Measurements from ENCODE around the gene CDKN2C. TPM values are rescaled to one million over a fixed set of nuclear protein-coding genes. Genes with fewer than 3 reads are reported as not detected.

Gene CDKN2C
- total and polyA plus RNA-seq, 10 of the 15 experiments (the other 5 are each of a cell fraction or from before 2014, with no cell fraction given) = 3.3 to 11.7 (median 6.0) TPM

- ChIA-PET CTCF (interaction anchor here (1.0 kb wide), 2 partner anchors 8 to 15 kb away, joined by 3 to 8 read pairs; no protein-coding TSS in a partner anchor), POLR2A (interaction anchor here (0.6 kb wide), 1 partner anchor 303 kb away, joined by 6 read pairs; no protein-coding TSS in a partner anchor), RAD21 (ENCODE audit: unreplicated experiment) (no interaction called here), SMC1A (ENCODE audit: uncharacterized antibody, unreplicated experiment) (interaction anchor here (1.4 to 1.7 kb wide), 2 partner anchors 8 to 43 kb away, joined by 3 to 5 read pairs; no protein-coding TSS in a partner anchor)
- Histone ChIP-seq H3K9ac (ENCODE audit: control insufficient read depth, insufficient read depth, low read length) (no peak overlapping the region), H4K20me1 (ENCODE audit: control insufficient read depth, insufficient read depth) (no peaks in the 10 kb centered on the region), H3K27ac (ENCODE audit: control insufficient read depth, insufficient read depth) (no peak overlapping the region), H3K27me3 (replicated peaks in 1 of 2; ENCODE audit: control insufficient read depth in 2 of 2, insufficient read depth in 2 of 2, low read length in 1 of 2) (no peaks in the 10 kb centered on the region), H3K4me2 (ENCODE audit: control insufficient read depth, insufficient read depth) (no peak overlapping the region), H2AFZ (ENCODE audit: control insufficient read depth, low read depth, low read length) (no peak overlapping the region), H3K4me1 (ENCODE audit: control insufficient read depth, insufficient read depth, low read length) (peaks cover 3% of the 10 kb centered on the region), H3K79me2 (ENCODE audit: control insufficient read depth, insufficient read depth, low read length) (peaks cover 44% of the 10 kb centered on the region), H3K36me3 (ENCODE audit: control insufficient read depth in 2 of 2, insufficient read depth in 2 of 2, low read length in 1 of 2) (peaks cover 0 to 3% of the 10 kb centered on the region in 2 experiments; a peak in 1 of 4 replicates), H3K4me3 (no peak overlapping the region), H3K9me3 (replicated peaks; ENCODE audit: control insufficient read depth, insufficient read depth, low read length) (peaks cover 15% of the 10 kb centered on the region)
- no TSS peak for BruUV-seq (replicated peaks)
- FAIRE-seq (no peak), DNase-seq (ENCODE audit: low read depth, low spot score) (no peak), ATAC-seq (no peak)
- intact Hi-C loops (cut with micrococcal nuclease; ENCODE audit: unreplicated experiment) (no loop called here), in situ Hi-C loops (cut with MboI) (no loop called here)
- 98% methylated on average over 4 of the region's 4 CpGs for WGBS (ENCODE audit: insufficient coverage, insufficient replicate concordance, low lambda C conversion rate, missing lambda C conversion rate)
- no peak for TF ChIP-seq BHLHE40 (IDR thresholded peaks at IDR 0.05; ENCODE audit: borderline replicate concordance in 1 of 2, low read depth in 2 of 2, low read length in 1 of 2)
- TF ChIP-seq, protein P1, sequence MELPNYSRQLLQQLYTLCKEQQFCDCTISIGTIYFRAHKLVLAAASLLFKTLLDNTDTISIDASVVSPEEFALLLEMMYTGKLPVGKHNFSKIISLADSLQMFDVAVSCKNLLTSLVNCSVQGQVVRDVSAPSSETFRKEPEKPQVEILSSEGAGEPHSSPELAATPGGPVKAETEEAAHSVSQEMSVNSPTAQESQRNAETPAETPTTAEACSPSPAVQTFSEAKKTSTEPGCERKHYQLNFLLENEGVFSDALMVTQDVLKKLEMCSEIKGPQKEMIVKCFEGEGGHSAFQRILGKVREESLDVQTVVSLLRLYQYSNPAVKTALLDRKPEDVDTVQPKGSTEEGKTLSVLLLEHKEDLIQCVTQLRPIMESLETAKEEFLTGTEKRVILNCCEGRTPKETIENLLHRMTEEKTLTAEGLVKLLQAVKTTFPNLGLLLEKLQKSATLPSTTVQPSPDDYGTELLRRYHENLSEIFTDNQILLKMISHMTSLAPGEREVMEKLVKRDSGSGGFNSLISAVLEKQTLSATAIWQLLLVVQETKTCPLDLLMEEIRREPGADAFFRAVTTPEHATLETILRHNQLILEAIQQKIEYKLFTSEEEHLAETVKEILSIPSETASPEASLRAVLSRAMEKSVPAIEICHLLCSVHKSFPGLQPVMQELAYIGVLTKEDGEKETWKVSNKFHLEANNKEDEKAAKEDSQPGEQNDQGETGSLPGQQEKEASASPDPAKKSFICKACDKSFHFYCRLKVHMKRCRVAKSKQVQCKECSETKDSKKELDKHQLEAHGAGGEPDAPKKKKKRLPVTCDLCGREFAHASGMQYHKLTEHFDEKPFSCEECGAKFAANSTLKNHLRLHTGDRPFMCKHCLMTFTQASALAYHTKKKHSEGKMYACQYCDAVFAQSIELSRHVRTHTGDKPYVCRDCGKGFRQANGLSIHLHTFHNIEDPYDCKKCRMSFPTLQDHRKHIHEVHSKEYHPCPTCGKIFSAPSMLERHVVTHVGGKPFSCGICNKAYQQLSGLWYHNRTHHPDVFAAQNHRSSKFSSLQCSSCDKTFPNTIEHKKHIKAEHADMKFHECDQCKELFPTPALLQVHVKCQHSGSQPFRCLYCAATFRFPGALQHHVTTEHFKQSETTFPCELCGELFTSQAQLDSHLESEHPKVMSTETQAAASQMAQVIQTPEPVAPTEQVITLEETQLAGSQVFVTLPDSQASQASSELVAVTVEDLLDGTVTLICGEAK (IDR thresholded peaks at IDR 0.05; ENCODE audit: borderline replicate concordance) = no peak
- TF ChIP-seq, protein P2, sequence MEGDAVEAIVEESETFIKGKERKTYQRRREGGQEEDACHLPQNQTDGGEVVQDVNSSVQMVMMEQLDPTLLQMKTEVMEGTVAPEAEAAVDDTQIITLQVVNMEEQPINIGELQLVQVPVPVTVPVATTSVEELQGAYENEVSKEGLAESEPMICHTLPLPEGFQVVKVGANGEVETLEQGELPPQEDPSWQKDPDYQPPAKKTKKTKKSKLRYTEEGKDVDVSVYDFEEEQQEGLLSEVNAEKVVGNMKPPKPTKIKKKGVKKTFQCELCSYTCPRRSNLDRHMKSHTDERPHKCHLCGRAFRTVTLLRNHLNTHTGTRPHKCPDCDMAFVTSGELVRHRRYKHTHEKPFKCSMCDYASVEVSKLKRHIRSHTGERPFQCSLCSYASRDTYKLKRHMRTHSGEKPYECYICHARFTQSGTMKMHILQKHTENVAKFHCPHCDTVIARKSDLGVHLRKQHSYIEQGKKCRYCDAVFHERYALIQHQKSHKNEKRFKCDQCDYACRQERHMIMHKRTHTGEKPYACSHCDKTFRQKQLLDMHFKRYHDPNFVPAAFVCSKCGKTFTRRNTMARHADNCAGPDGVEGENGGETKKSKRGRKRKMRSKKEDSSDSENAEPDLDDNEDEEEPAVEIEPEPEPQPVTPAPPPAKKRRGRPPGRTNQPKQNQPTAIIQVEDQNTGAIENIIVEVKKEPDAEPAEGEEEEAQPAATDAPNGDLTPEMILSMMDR (IDR thresholded peaks at IDR 0.05 in 2 of 3, conservative IDR thresholded peaks at IDR 0.05 in 1 of 3; ENCODE audit: control insufficient read depth in 2 of 3, extremely low read depth in 1 of 3, insufficient read depth in 1 of 3, low read depth in 3 of 3, low read length in 3 of 3) = no peak
- TF ChIP-seq ZBED1 (IDR thresholded peaks at IDR 0.05; ENCODE audit: borderline replicate concordance) = no peak
- TF ChIP-seq WRNIP1 (IDR thresholded peaks at IDR 0.05; ENCODE audit: borderline replicate concordance, low read depth, low read length) = no peak
- TF ChIP-seq, protein P3, sequence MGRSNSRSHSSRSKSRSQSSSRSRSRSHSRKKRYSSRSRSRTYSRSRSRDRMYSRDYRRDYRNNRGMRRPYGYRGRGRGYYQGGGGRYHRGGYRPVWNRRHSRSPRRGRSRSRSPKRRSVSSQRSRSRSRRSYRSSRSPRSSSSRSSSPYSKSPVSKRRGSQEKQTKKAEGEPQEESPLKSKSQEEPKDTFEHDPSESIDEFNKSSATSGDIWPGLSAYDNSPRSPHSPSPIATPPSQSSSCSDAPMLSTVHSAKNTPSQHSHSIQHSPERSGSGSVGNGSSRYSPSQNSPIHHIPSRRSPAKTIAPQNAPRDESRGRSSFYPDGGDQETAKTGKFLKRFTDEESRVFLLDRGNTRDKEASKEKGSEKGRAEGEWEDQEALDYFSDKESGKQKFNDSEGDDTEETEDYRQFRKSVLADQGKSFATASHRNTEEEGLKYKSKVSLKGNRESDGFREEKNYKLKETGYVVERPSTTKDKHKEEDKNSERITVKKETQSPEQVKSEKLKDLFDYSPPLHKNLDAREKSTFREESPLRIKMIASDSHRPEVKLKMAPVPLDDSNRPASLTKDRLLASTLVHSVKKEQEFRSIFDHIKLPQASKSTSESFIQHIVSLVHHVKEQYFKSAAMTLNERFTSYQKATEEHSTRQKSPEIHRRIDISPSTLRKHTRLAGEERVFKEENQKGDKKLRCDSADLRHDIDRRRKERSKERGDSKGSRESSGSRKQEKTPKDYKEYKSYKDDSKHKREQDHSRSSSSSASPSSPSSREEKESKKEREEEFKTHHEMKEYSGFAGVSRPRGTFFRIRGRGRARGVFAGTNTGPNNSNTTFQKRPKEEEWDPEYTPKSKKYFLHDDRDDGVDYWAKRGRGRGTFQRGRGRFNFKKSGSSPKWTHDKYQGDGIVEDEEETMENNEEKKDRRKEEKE (IDR thresholded peaks at IDR 0.05) = no peak
- TF ChIP-seq SREBF1 (IDR thresholded peaks at IDR 0.05; ENCODE audit: low read length) = no peak
- no peak for TF ChIP-seq ETV6 (conservative IDR thresholded peaks at IDR 0.05 in 1 of 2, IDR thresholded peaks at IDR 0.05 in 1 of 2; ENCODE audit: borderline replicate concordance in 1 of 2, low read depth in 1 of 2)
- no peak for TF ChIP-seq YY1 (IDR thresholded peaks at IDR 0.05; ENCODE audit: low read depth, low read length)
- TF ChIP-seq TAF1 (IDR thresholded peaks at IDR 0.05; ENCODE audit: borderline replicate concordance, low read depth, low read length) = no peak
- TF ChIP-seq, protein P4, sequence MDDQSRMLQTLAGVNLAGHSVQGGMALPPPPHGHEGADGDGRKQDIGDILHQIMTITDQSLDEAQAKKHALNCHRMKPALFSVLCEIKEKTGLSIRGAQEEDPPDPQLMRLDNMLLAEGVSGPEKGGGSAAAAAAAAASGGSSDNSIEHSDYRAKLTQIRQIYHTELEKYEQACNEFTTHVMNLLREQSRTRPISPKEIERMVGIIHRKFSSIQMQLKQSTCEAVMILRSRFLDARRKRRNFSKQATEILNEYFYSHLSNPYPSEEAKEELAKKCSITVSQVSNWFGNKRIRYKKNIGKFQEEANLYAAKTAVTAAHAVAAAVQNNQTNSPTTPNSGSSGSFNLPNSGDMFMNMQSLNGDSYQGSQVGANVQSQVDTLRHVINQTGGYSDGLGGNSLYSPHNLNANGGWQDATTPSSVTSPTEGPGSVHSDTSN (IDR thresholded peaks at IDR 0.05; ENCODE audit: insufficient replicate concordance, low read depth, low read length) = no peak
- TF ChIP-seq ZSCAN29 (IDR thresholded peaks at IDR 0.05) = no peak
- TF ChIP-seq NRF1 (conservative IDR thresholded peaks at IDR 0.05; ENCODE audit: low read depth, low read length) = no peak
Measured at GRCh38 chr1:50921029-50921428, 49.0 kb upstream of the CDKN2C start.
